DOHH2 (cell line): ENCODE results near the gene DAD1.

ENCODE experiments used
- H3F3A ChIP-seq: fragments of 200-600 bp; sonication (generic), shearing (Covaris generic); 2 replicates; pipeline ENCODE4 v1.6.0; 2016; ENCODE audit warnings: antibody characterized with exemption, mild to moderate bottlenecking; ENCODE audit not compliant: control insufficient read depth, insufficient read depth
- H3K27ac ChIP-seq: fragments of 200-600 bp; sonication (generic); 2 replicates; pipeline ENCODE4 v1.5.1; 2014; ENCODE audit warnings: low read depth, mild to moderate bottlenecking, low read length, moderate library complexity
- H3K27me3 ChIP-seq: fragments of 200-600 bp; sonication (generic); 2 replicates; pipeline ENCODE4 v1.6.1; 2014; ENCODE audit warnings: mild to moderate bottlenecking, low read length, mixed read lengths; ENCODE audit not compliant: control insufficient read depth
- H3K36me3 ChIP-seq: fragments of 200-600 bp; sonication (generic); 2 replicates; pipeline ENCODE4 v1.6.1; 2014; ENCODE audit warnings: mild to moderate bottlenecking, low read length, moderate library complexity, mixed read lengths; ENCODE audit not compliant: control insufficient read depth
- H3K4me1 ChIP-seq: fragments of 200-600 bp; sonication (generic); 2 replicates; pipeline ENCODE4 v1.6.1; 2014; ENCODE audit warnings: mild to moderate bottlenecking, low read length, mixed read lengths; ENCODE audit not compliant: control insufficient read depth
- H3K4me2 ChIP-seq: fragments of 200-600 bp; sonication (generic); 2 replicates; pipeline ENCODE4 v1.6.0; 2014; ENCODE audit warnings: mild to moderate bottlenecking, low read length, moderate library complexity
- H3K4me3 ChIP-seq: fragments of 200-600 bp; sonication (generic); 2 replicates; pipeline ENCODE4 v1.5.1; 2014; ENCODE audit warnings: mild to moderate bottlenecking, low read length, mixed read lengths
- H3K79me2 ChIP-seq: fragments of 200-600 bp; sonication (generic); 2 replicates; pipeline ENCODE4 v1.6.1; 2014; ENCODE audit warnings: mild to moderate bottlenecking, low read length, mixed read lengths; ENCODE audit not compliant: control insufficient read depth
- H3K9me2 ChIP-seq: fragments of 200-600 bp; sonication (generic); replicated peaks from 2 replicates; pipeline ENCODE4 v1.6.1; 2014; ENCODE audit warnings: mild to moderate bottlenecking, low read length, mixed read lengths; ENCODE audit not compliant: control insufficient read depth
- H3K9me3 ChIP-seq: fragments of 200-600 bp; sonication (generic); 2 replicates; pipeline ENCODE4 v1.6.1; 2014; ENCODE audit warnings: antibody characterized with exemption, low read length, mixed read lengths; ENCODE audit not compliant: control insufficient read depth, insufficient read depth
- H4K20me1 ChIP-seq: fragments of 200-600 bp; sonication (generic); 2 replicates; pipeline ENCODE4 v1.6.0; 2014; ENCODE audit warnings: low read depth, mild to moderate bottlenecking, antibody characterized with exemption, low read length, moderate library complexity; ENCODE audit not compliant: control insufficient read depth, insufficient read depth
- EZH2phosphoT487 ChIP-seq: fragments of 200-600 bp; sonication (generic); IDR thresholded peaks from 2 replicates; pipeline ENCODE4 v1.6.1; 2017; ENCODE audit warnings: borderline replicate concordance, mild to moderate bottlenecking, antibody characterized with exemption, low read length, moderate library complexity, mixed read lengths
- TF ChIP-seq, protein P1 (sequence below): fragments of 200-600 bp; sonication (generic); IDR thresholded peaks from one replicate; pipeline ENCODE4 v1.5.1; 2014; ENCODE audit warnings: antibody characterized with exemption, mild to moderate bottlenecking, low read depth, low read length; ENCODE audit not compliant: poor library complexity, severe bottlenecking

The DAD1 gene

DNA sequence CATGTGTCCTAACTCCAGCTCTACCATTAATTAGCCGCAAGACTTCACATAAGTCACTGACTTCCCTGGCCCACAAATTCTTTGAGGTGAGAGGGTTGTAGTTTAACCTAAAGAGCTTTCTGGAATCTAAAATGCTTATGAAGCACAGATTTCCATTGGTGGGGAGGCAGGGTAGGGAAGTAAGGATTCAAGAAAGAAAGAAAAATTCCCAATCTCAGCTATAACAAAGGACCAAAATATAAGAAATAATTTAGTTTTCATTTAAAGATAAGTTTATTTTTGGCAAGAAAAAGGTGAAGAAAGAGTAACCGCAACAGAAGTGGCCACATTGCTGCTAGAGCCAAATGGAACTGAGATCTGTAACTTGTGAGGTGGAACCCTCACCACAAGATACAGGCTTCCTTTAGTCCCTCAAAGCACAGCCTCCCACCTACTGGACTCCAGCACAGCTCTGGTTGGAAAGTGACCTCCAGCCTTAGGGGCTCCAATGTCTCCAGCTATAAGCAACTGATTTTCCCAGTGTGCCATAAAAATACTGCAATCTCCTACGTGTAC lies 23.6 kb downstream of the DAD1 start:
- peaks cover 97% of the 10 kb centered on the region for H3K4me1 ChIP-seq

DNA sequence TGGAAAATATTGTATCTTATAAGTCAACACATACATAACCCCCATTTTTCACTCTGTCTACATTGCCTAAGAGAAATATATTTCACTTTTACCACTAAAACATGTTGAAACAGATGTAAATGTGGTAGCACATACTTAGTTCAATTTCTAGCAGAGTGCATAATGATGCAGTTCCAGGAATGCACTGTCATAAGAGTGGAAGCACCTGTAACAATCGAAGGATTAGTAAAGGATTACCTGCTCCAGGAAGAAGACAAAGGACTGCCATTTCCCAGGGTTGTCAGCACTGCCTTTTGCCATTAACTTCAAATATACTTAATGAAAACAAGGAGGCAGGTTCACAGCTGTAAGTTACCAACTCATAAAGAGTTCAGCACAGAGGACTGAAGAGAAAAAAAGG lies 24.6 kb downstream of the DAD1 start:
- peaks cover 98% of the 10 kb centered on the region for H3K4me1 ChIP-seq
- TF ChIP-seq, protein P1, sequence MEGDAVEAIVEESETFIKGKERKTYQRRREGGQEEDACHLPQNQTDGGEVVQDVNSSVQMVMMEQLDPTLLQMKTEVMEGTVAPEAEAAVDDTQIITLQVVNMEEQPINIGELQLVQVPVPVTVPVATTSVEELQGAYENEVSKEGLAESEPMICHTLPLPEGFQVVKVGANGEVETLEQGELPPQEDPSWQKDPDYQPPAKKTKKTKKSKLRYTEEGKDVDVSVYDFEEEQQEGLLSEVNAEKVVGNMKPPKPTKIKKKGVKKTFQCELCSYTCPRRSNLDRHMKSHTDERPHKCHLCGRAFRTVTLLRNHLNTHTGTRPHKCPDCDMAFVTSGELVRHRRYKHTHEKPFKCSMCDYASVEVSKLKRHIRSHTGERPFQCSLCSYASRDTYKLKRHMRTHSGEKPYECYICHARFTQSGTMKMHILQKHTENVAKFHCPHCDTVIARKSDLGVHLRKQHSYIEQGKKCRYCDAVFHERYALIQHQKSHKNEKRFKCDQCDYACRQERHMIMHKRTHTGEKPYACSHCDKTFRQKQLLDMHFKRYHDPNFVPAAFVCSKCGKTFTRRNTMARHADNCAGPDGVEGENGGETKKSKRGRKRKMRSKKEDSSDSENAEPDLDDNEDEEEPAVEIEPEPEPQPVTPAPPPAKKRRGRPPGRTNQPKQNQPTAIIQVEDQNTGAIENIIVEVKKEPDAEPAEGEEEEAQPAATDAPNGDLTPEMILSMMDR = no peak
- TF ChIP-seq EZH2phosphoT487 = no peak
- H3K4me2 ChIP-seq = peak overlapping the region; percentile 65
- H3K9me3 ChIP-seq = no peaks in the 10 kb centered on the region
- no peaks in the 10 kb centered on the region for H4K20me1 ChIP-seq
- peaks cover 57% of the 10 kb centered on the region for H3K79me2 ChIP-seq
- no peaks in the 10 kb centered on the region for H3K9me2 ChIP-seq
- peaks cover 63% of the 10 kb centered on the region for H3K36me3 ChIP-seq
- peak overlapping the region; percentile 87 for H3K27ac ChIP-seq
- H3K27me3 ChIP-seq = no peaks in the 10 kb centered on the region
- peaks cover 40% of the 10 kb centered on the region for H3F3A ChIP-seq
- H3K4me3 ChIP-seq = peak overlapping the region; percentile 25

More for the DNA sequence above, 23.6 kb downstream of the DAD1 start:
- peaks cover 38% of the 10 kb centered on the region for H3F3A ChIP-seq
- no peaks in the 10 kb centered on the region for H3K27me3 ChIP-seq
- H3K9me2 ChIP-seq = no peaks in the 10 kb centered on the region
- H4K20me1 ChIP-seq = no peaks in the 10 kb centered on the region
- H3K4me3 ChIP-seq = peak overlapping the region; percentile 43
- H3K4me2 ChIP-seq = peak overlapping the region; percentile 65
- H3K9me3 ChIP-seq = no peaks in the 10 kb centered on the region
- H3K27ac ChIP-seq = peak overlapping the region; percentile 87
- H3K79me2 ChIP-seq = peaks cover 63% of the 10 kb centered on the region
- no peak for TF ChIP-seq EZH2phosphoT487
- TF ChIP-seq, protein P1 = no peak
- H3K36me3 ChIP-seq = peaks cover 69% of the 10 kb centered on the region

DNA sequence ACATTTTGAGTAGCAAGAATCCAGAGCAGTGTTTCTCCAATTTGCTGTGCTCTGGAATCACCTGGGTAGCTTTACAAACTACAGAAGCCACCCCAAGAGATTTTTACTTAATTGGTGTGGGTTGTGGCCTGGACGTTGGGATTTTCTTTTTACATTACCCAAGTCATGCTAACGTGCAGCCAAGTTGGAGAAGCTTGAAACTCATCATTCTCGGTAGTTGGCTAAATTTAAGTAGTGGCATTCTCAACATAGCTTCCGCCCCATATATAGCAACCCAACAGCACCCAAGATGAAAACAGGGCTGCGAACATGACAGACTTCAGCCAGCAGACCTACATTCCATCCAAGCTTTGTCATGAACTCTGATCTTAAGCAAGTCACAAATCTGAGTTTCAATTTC lies 25.0 kb downstream of the DAD1 start:
- Histone ChIP-seq H3F3A (peaks cover 40% of the 10 kb centered on the region), H3K27me3 (no peaks in the 10 kb centered on the region), H3K9me2 (no peaks in the 10 kb centered on the region), H3K27ac (peak overlapping the region; percentile 87), H3K9me3 (no peaks in the 10 kb centered on the region), H3K79me2 (peaks cover 53% of the 10 kb centered on the region), H4K20me1 (no peaks in the 10 kb centered on the region), H3K4me2 (peak overlapping the region; percentile 65), H3K36me3 (peaks cover 58% of the 10 kb centered on the region), H3K4me3 (peak overlapping the region; percentile 25), H3K4me1 (peaks cover 98% of the 10 kb centered on the region)
- TF ChIP-seq EZH2phosphoT487 = no peak
- TF ChIP-seq, protein P1 = no peak
